OCI-LY7 (cell line): ENCODE results near the gene SLC10A7. TPM values are rescaled to one million over a fixed set of nuclear protein-coding genes. Genes with fewer than 3 reads are reported as not detected.

Source experiments
- BruUV-seq: library from RNA; stranded (reverse); fragments of 400-500 nt; replicated peaks from 2 replicates; lab custom pipeline; 2021; lab: Mats Ljungman, UMichigan
- CTCF ChIA-PET: fragments of 300-600 bp; sonication (Branson Sonifier 250); formaldehyde crosslinking; loops from one replicate; lab custom pipeline; 2022; ENCODE audit warnings: antibody characterized with exemption; ENCODE audit not compliant: unreplicated experiment; lab: Charles Lee
- POLR2A ChIA-PET: fragments of 300-600 bp; sonication (Branson Sonifier 250); formaldehyde crosslinking; loops from one replicate; lab custom pipeline; 2022; ENCODE audit warnings: antibody characterized with exemption; lab: Charles Lee
- DNase-seq: peaks from one replicate; pipeline ENCODE4 v3.0.0-alpha.2; 2015; ENCODE audit warnings: low spot score
- H2AFZ ChIP-seq: fragments of 200-600 bp; sonication (generic), shearing (Covaris generic); 2 replicates; pipeline ENCODE4 v1.6.1; 2014; ENCODE audit warnings: mild to moderate bottlenecking, antibody characterized with exemption, low read length, moderate library complexity
- H3K27ac ChIP-seq: fragments of 200-600 bp; sonication (generic); 2 replicates; pipeline ENCODE4 v1.5.1; 2014; ENCODE audit warnings: mixed run types, low read depth, mild to moderate bottlenecking, moderate library complexity, low read length, inconsistent platforms; ENCODE audit not compliant: poor library complexity, severe bottlenecking
- H3K36me3 ChIP-seq: fragments of 200-600 bp; sonication (generic); 2 replicates; pipeline ENCODE4 v1.6.1; 2014; ENCODE audit warnings: mild to moderate bottlenecking, antibody characterized with exemption, low read length, moderate library complexity, mixed read lengths; ENCODE audit not compliant: insufficient read depth
- H3K4me1 ChIP-seq: fragments of 200-600 bp; sonication (generic); 2 replicates; pipeline ENCODE4 v1.5.1; 2014; ENCODE audit warnings: mild to moderate bottlenecking, low read length; ENCODE audit not compliant: insufficient read depth, poor library complexity, severe bottlenecking
- H3K4me2 ChIP-seq: fragments of 200-600 bp; sonication (generic); 2 replicates; pipeline ENCODE4 v1.6.1; 2014; ENCODE audit warnings: mild to moderate bottlenecking, low read length
- H3K4me3 ChIP-seq: fragments of 200-600 bp; sonication (generic); 2 replicates; pipeline ENCODE4 v1.5.1; 2014; ENCODE audit warnings: mild to moderate bottlenecking, low read depth, low read length; ENCODE audit not compliant: poor library complexity, severe bottlenecking
- H3K79me2 ChIP-seq: fragments of 200-600 bp; sonication (generic); 2 replicates; pipeline ENCODE4 v1.6.1; 2016; ENCODE audit warnings: low read depth, mild to moderate bottlenecking, low read length, moderate library complexity, mixed read lengths; ENCODE audit not compliant: insufficient read depth
- H3K9me2 ChIP-seq: fragments of 200-600 bp; sonication (generic); 2 replicates; pipeline ENCODE4 v1.6.1; 2016; ENCODE audit warnings: mild to moderate bottlenecking, low read length, mixed read lengths; ENCODE audit not compliant: insufficient read depth
- H3K9me3 ChIP-seq: fragments of 200-600 bp; sonication (generic); 2 replicates; pipeline ENCODE4 v1.6.1; 2014; ENCODE audit warnings: mild to moderate bottlenecking, mixed run types, low read length, mixed read lengths
- H4K20me1 ChIP-seq: fragments of 200-600 bp; sonication (generic); 2 replicates; pipeline ENCODE4 v1.6.1; 2014; ENCODE audit warnings: mild to moderate bottlenecking, antibody characterized with exemption, low read length, moderate library complexity, mixed read lengths; ENCODE audit not compliant: insufficient read depth
- EZH2phosphoT487 ChIP-seq: fragments of 200-600 bp; sonication (generic); IDR thresholded peaks from 2 replicates; pipeline ENCODE4 v1.6.1; 2018; ENCODE audit warnings: low read depth, borderline replicate concordance, mild to moderate bottlenecking, mixed run types, antibody characterized with exemption, low read length, moderate library complexity, mixed read lengths
- intact Hi-C: fragments of 100-400 bp; cut with micrococcal nuclease; formaldehyde crosslinking; loops from one replicate; pipeline ENCODE4 v1.10.0; 2022; ENCODE audit not compliant: unreplicated experiment
- total RNA-seq, 2 experiments: library from RNA; depleted of rRNA in 1 of 2; stranded (reverse); fragments of >200 nt in 1 of 2; shearing (Covaris generic) in 1 of 2; gene quantifications; 2 replicates each; pipeline ENCODE4 v1.2.3, GENCODE V29; 2014 to 2022
- TF ChIP-seq, protein P1 (sequence below): fragments of 200-600 bp; sonication (generic); conservative IDR thresholded peaks from 2 replicates; pipeline ENCODE4 v1.5.1; 2014; ENCODE audit warnings: mild to moderate bottlenecking, antibody characterized with exemption, low read length, moderate library complexity, mixed read lengths

The SLC10A7 gene
- total RNA-seq, 2 experiments from 2014 or later: 16.8 to 18.9 TPM

DNA sequence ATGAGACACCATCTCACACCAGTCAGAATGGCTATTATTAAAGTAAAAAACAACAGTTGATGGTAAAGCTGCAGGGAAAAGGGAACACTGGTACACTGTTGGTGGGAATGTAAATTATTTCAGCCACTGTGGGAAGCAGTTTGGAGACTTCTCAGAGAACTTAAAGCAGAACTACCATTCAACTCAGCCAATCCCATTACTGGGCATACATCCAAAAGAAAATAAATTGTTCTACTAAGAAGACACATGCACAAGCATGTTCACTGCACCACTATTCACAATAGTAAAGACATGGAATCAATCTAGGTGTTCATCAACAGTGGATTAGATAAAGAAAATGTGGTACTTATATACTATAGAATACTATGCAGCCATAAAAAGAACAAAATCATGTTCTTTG is 172.4 kb downstream of the SLC10A7 start:
- Histone ChIP-seq H4K20me1 (no peaks in the 10 kb centered on the region), H3K4me3 (no peak overlapping the region), H3K9me3 (no peaks in the 10 kb centered on the region), H2AFZ (no peak overlapping the region), H3K36me3 (no peaks in the 10 kb centered on the region), H3K4me2 (no peak overlapping the region), H3K79me2 (no peaks in the 10 kb centered on the region), H3K4me1 (no peaks in the 10 kb centered on the region), H3K27ac (no peak overlapping the region), H3K9me2 (no peaks in the 10 kb centered on the region)
- no TSS peak for BruUV-seq
- no peak for DNase-seq
- intact Hi-C loops: no loop called here
- POLR2A ChIA-PET: no interaction called here
- CTCF ChIA-PET: no interaction called here
- TF ChIP-seq, protein P1, sequence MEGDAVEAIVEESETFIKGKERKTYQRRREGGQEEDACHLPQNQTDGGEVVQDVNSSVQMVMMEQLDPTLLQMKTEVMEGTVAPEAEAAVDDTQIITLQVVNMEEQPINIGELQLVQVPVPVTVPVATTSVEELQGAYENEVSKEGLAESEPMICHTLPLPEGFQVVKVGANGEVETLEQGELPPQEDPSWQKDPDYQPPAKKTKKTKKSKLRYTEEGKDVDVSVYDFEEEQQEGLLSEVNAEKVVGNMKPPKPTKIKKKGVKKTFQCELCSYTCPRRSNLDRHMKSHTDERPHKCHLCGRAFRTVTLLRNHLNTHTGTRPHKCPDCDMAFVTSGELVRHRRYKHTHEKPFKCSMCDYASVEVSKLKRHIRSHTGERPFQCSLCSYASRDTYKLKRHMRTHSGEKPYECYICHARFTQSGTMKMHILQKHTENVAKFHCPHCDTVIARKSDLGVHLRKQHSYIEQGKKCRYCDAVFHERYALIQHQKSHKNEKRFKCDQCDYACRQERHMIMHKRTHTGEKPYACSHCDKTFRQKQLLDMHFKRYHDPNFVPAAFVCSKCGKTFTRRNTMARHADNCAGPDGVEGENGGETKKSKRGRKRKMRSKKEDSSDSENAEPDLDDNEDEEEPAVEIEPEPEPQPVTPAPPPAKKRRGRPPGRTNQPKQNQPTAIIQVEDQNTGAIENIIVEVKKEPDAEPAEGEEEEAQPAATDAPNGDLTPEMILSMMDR: no peak
- no peak for TF ChIP-seq EZH2phosphoT487

DNA sequence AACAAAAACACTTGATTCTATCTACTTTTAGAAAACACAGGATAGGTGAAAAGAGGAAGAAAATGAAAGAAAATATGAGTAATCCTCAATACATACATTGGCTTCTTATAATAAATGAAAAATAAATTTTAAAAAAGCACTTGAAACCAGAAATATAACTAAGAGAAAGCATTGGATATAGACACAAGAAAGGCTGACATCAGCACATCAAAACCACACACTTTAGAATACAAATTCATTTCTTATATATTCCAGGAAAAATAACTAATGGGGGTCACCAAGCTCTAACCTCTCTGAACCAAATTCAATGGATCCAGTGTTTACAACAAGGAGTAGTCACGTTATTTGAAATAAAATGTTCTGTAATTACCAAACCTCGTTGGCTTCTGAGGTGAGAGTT is 173.9 kb downstream of the SLC10A7 start:
- no peaks in the 10 kb centered on the region for H3K79me2 ChIP-seq
- intact Hi-C loops: no loop called here
- peaks cover 5% of the 10 kb centered on the region for H3K4me1 ChIP-seq
- TF ChIP-seq EZH2phosphoT487: no peak
- TF ChIP-seq, protein P1: no peak
- CTCF ChIA-PET: no interaction called here
- no peaks in the 10 kb centered on the region for H3K9me2 ChIP-seq
- H3K4me2 ChIP-seq: no peak overlapping the region
- H3K9me3 ChIP-seq: no peaks in the 10 kb centered on the region
- BruUV-seq: no TSS peak
- H3K4me3 ChIP-seq: no peak overlapping the region
- no peak overlapping the region for H3K27ac ChIP-seq
- H2AFZ ChIP-seq: no peak overlapping the region
- no peaks in the 10 kb centered on the region for H4K20me1 ChIP-seq
- DNase-seq: no peak
- no peaks in the 10 kb centered on the region for H3K36me3 ChIP-seq
- POLR2A ChIA-PET: no interaction called here

DNA sequence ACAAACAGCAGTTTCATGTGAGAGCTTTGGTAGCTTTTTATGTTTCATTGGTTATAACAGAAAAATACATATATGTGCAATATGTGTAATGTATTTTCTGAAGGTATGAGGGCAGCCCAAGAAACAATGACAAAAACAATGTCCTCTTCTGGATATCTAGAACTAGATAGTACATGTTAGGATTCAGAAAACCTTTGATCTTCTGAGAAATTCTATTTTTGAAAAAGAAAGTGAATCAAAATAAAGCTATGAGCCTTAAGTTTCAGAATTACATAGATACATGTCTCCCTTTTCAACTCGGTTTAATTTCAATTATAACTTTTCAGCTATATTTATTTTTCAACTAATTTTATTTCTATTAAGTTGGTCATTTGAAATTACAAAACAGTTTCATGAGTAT is 175.5 kb downstream of the SLC10A7 start:
- no peaks in the 10 kb centered on the region for H3K9me3 ChIP-seq
- POLR2A ChIA-PET: interaction anchor here (0.5 to 1.0 kb wide), 3 partner anchors 33 to 712 kb away, joined by 3 to 4 read pairs (median 3); no protein-coding TSS in a partner anchor
- BruUV-seq: no TSS peak
- no peaks in the 10 kb centered on the region for H3K79me2 ChIP-seq
- peaks cover 5% of the 10 kb centered on the region for H3K4me1 ChIP-seq
- no peak for DNase-seq
- no peaks in the 10 kb centered on the region for H4K20me1 ChIP-seq
- H3K36me3 ChIP-seq: no peaks in the 10 kb centered on the region
- TF ChIP-seq EZH2phosphoT487: no peak
- TF ChIP-seq, protein P1: no peak
- no peak overlapping the region for H3K27ac ChIP-seq
- no peak overlapping the region for H3K4me3 ChIP-seq
- no peak overlapping the region for H2AFZ ChIP-seq
- H3K4me2 ChIP-seq: no peak overlapping the region
- CTCF ChIA-PET: no interaction called here
- H3K9me2 ChIP-seq: no peaks in the 10 kb centered on the region
- intact Hi-C loops: no loop called here
